ENCODE results near the gene TAS1R2.
A peak's percentile ranks its signal among the peaks of the same experiment; 100 is the strongest.
"Not testable (repeated sequence)": the region's sequence is repeated elsewhere in the genome, so short reads cannot be mapped to it uniquely, and the experiment has no call there.

TAS1R2 gene

DNA sequence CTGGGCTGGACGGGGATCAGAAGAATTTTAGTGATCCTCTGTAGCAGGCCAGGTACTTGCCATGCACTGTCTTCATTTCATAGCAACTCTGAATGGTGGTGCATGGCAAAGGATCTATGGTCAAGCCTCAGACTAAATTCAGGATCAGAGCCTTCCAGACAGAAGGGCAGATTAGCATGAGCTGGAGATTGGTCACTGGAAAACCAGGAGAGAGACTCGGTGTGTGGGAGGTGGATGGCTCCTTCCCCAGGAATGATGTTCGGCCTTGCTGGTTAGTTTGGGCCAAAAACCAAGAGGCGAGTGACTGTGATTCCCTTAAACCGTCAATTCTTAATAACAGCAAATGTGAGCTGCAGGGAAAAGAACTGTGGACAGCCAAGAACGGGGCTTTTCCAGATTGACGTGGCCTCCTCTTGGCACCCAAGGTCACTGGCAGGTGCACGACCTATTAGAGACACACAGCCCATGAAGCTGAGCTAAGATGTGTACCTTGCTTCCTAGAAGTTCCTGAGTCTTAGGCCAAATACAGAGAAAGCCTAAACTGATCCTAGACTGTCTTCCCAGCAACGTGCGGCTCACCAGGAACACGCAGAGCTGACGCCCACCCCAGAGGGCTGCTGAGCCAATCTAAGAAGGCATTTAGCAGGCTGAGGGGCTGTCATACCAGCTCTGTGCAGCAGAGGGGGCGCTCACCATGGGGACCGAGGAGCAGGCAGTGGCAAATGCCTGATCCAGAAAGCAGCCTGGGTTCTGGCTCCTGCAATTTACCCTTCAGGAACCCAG is 24.4 kb upstream of the TAS1R2 start:
- peak; percentile 60 for DNase-seq (ENCODE audit: low read depth)

DNA sequence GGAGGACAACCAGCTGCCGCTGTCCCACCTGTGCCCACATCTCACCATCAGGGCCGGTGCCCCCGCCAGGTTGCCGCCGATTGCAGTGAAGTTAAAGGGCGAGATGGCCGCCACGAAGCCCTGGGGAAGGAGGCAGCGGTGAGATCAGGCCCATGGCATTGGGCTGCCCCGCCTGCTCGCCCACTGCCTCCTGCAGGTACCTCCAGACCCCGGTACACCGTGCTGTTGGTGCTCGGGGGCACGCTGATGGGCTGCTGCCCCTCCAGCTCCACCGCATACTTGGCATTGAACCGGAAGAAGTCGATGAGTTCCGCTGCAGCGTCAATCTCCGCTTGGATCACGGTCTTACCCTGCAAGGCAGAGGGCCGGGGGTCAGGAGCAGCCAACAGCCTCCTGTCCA is 23.6 kb upstream of the TAS1R2 start:
- no peak for DNase-seq (ENCODE audit: low read depth)

DNA sequence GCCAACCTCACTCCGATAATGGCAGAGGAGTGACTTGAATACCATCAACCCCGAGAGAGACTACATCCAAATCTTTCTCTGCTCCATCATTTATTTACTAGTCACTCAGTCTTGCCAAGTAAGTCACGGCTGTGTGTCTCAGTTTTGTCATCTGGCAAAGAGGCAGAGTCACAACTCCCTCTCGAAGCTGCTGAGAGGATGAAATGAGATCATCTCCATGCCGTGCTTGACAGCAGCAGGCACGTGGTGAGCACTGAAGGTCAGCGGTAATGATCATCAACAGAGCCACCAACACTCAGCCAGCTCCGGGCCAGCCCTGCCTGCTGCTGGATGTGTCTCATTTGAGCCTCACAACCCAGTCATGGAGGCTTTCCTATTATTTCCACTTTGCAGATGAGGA is 23.0 kb upstream of the TAS1R2 start:
- no peak for DNase-seq (ENCODE audit: low read depth)

DNA sequence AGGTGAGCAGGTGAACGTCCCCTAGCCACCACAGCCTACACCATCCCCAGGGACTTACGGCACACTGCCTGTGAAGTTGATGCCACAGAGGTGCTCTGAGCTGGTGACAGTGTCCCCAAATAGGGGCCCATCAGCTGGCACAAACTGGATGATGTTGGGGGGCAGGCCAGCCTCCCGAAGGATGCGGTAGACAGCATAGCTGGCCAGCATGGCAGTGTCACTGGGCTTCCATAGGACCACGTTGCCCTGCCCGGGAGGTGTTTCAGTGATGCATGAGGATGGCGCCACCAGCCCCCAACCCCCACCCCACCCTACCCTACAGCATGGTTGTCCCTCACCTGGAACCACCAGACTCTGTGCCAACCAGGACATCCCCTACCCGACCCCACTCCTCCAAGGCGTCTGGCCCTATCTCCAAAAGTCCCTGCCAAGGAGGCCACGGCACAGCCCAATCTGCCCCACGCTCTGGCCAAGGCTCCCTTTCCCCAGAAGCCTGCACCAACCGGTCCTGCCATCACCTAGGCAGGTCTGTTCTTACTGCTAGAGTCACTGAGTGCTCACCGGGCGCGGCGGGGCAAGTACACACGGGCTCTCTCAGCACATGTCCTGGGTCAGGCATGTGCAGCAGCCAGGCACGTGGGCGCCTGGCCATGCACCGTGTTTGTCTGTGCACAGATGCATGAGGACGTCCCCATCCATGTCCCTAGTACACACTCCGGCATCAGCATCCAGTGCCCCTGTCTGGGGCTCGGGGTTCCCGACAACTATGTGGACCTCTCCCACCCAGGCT is 22.4 kb upstream of the TAS1R2 start:
- DNase-seq (ENCODE audit: low read depth): no peak

DNA sequence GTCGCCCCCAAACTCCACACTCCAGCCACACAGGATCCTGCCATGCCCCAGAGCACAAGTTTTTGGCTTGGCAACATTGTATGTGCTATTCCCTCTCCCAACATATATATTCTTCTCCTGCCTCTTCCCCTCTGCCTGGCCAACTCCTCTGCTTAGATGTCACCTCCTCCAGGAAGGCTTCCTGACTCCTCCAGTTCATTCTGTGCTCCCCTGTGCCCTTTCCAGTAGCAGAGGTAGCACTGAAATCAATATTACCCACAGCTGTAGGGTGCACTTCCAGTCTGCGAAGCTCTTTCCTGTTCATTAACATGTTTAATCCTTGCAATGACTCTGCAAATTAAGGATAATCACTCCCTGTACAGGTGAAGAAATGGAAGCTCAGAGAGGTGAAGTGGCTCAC is 21.7 kb upstream of the TAS1R2 start:
- DNase-seq (ENCODE audit: low read depth): no peak

DNA sequence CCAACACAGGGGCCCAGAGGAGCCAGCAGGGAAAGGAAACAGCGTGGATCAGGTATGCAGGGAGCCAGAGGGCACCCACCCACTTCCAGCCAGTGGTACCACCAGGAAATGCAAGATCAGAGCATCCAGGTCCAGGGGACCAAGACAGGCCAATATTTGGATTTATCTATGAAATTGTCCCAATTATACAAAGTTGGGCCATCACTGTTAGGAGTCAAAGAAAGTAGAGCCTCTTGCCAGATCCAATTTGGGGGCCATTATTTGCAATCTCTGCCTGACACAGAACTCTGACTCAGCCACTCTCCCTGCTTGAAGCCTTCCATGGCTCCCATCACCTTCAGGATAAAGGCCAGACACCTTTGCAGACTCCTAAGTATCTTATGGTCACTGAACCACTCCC is 21.1 kb upstream of the TAS1R2 start:
- DNase-seq (ENCODE audit: low read depth): no peak

DNA sequence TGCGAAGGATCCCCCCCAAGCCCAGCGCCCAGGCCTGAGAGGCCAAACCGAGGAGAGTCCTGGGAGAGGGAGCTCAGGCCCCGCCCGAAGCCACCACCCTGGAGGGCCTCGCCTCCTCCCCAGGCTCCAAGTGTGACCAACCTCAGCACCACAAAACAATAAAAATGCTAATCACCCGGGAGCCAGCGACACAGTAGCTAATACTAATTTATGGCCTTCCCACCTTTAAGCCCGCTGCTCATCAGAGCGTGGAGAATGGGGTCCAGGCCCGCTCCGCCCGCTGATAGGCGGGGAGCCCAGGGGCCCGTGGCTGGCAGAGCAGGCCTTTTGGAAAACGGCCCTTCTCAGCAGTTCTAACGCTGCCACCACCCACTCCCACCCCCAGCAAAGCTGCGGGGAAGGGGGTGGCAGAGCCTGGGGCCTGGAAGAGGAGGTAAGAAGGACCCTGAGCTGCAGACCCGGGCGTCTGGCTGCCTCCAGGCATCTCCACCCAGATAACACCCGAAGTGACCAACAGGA is 20.4 kb upstream of the TAS1R2 start:
- no peak for DNase-seq (ENCODE audit: low read depth)

DNA sequence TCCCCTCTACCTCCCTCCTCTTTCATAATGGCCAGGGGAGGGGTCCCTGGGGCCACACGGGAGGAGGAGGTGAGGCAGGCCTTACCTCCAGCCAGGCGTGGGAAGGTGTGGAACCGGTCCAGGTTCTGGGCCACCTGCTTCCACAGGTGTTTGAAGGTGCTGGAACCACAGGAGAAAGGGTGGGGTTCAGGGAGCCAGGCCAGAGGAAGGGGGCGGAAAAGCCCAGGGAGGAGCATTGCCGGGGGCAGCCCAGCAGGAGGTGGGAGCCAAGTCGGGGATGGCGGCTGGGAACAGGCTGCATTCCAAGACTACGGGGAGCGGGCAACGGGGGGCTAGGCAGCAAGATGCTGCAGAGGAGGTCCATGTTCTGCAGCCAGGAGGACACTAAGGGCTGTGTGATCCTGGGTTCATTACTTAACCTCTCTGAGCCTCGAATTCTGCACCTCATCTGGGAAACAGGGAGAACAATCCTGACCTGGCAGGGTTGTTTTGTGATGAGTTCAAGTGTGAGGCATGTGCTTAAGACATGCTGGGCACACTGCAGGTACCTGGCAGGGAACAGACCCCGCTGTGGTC is 19.8 kb upstream of the TAS1R2 start:
- no peak for DNase-seq (ENCODE audit: low read depth)

DNA sequence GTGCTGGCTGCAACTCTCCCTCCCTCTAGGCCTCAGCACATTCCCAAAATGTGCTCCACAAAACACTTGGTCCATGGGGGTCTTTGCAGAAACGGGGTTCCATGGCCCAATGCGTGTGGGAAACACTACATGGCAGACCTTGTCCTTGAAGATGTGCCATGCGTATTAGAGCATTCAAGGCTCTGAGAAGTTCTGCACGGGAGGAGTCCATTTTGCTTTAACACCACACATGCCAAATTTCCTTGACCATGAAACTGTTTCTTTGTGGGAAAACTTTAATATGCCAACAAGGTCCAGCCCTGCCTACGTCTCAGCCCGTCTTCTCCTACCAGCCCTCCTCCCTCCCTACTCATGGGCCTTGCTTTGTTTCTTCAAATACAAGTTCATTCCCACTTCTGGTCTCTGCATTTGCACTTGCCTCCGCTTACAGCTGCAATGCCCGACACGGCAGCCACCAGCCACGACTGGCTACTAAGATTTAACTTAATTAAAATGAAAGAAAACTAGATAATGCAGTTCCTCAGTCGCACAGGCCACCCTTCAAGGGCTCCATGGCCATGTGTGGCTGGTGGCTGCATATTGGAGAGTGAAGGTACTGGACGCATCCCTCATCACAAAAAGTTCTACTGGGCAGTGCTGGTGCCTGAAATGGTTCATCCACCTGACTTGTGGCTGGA is 19.2 kb upstream of the TAS1R2 start:
- no peak for DNase-seq (ENCODE audit: low read depth)

DNA sequence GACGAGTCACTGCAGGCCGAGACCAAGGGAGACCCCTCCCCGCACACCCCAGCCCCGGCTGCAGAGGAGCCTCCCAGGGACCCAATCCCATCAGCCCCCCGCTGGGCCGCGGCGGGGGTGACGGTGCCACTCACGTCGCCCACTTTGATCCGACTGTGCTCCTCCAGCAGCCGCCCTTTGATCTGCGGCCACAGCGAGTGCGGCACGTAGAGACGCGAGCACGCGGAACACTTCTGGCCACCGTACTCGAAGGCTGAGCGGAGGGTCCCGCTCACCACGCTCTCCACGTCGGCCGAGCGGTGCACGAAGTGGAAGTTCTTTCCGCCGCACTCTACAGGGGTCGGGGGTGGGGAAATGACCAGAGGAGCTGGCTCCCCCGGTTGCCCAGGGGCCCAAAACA is 17.8 kb upstream of the TAS1R2 start:
- no peak for DNase-seq (ENCODE audit: low read depth)

DNA sequence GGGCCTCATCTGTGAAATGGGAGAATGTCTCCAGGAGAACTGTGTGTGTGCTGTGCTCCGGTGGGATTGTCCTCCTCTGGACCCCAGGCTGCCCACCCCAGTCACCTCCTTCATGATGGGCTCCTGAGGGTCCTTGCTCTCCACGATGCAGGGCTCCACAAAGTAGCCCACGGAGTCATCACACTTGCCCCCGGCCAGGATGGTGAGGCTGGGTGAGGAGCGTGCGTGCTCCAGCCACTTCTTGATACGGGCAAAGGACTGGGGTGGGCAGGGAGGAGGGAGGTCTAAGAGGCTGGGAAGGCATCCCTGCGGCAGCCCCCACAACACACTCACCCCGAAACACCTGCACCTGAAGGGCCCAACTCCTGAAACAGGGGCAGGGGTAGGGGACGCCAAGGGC is 16.8 kb upstream of the TAS1R2 start:
- no peak for DNase-seq (ENCODE audit: low read depth)

DNA sequence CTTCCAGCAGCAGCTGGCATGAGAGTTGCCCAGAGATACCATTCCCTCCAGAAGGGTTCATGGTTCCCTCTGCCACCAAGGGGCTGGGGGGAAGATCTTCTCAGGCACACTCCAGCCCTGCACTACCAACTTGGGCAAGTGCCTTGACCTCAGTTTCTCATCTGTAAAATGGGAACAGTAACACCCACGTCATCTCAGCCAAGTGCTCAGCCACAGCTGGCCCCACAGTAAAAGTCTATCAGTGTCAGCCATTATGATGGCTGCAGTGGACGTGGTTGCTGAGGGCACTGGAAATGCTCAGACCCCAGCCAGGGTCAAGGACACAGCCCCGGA is 16.3 kb upstream of the TAS1R2 start:
- no peak for DNase-seq (ENCODE audit: low read depth)

DNA sequence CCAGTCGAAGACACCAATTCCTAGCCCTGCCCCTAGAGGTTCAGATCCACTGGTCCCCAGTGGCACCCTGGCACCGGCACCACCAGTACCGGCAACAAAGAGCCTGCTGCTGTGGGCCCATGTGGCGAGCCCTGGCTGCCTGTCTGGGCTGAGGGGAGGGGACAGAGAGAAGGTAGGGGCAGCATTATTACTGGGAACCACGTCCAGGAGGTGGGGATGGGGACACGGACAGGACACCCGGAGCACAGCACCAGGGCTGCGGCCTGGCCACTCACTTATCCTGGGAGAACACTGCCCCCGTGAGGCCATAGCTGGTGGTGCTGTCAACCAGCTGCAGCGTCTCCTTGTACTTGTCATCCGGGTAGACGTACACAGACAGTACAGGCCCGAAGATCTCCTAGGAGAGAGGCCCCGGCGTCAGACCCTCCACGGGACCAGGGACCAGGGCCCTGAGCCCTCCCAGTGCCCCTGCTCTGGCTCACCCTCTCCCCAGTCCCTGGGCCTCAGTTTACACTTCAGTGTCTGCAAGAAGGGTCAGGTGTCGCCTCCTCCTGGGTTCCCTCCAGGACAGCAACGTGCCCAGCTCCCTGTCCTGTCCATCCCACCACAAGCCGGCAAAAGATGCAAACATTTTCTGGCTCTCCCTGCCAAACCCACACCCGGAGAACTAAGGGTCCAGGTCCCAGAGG is 15.8 kb upstream of the TAS1R2 start:
- peak; percentile 48 for DNase-seq (ENCODE audit: low read depth)

DNA sequence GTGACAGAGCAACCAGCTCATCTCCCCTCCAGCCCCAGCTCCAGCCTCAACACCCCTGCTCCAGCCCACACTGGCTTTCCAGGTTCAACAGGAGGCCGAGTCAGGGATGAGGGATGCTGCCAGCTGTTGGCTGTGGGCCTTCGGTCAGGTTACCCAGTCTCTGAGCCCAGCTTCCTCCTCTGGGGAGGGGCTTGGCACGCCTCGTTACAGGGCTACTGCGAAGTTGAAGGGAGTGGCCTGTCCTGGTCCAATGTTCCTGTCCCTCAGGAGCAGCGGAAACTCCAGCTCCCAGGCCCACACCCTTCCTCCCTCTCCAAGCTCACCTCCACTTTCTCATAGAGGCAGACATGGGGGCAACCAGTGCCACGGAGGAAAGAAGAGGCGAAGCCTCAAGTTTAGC is 15.1 kb upstream of the TAS1R2 start:
- DNase-seq (ENCODE audit: low read depth): no peak

DNA sequence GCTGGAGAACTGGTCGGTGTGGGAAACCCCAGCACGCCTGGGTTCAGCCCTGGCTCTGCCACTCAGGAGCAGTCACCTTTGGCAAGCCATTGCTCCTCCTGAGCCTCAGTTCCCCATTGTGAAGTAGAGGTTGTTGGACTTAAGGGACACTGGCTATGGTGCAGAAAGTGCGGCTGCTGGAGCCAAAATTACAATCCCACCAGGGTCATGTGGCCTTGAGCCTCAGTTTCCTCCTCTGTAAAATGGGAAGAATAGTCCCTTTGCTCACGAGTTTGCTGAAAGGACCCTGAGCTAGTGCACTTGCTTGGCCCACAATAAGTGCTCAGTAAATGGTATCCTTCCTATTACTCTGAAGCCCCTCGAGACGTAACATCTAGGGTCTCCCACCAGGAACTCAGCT is 14.6 kb upstream of the TAS1R2 start:
- DNase-seq (ENCODE audit: low read depth): no peak

DNA sequence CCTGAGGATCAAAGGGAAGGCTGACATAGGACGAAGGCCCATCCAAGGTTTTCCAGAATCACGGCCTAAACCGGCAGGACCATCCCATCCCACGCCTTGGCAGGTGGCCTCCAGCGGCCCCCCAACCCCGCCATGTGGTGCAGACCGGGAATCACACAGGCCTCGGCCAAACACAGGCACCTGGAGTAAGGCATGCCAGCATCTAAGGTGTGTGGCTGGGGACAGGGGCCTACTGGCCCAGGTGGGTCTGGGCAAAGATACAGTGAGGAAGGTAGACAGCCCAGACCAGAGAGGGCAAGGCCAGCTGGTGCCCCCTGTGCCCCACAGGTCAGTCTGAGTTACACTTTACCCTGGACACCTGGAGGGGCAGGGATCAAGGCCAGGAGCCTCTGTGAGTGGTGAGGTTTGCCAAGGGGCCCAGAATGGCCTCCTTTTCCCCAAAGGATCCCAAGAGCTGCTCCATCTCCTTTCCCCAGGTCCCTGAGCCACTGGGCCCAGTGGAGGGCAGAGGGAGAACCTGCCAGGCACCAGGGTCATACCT is 12.7 kb upstream of the TAS1R2 start:
- no peak for DNase-seq (ENCODE audit: low read depth)

DNA sequence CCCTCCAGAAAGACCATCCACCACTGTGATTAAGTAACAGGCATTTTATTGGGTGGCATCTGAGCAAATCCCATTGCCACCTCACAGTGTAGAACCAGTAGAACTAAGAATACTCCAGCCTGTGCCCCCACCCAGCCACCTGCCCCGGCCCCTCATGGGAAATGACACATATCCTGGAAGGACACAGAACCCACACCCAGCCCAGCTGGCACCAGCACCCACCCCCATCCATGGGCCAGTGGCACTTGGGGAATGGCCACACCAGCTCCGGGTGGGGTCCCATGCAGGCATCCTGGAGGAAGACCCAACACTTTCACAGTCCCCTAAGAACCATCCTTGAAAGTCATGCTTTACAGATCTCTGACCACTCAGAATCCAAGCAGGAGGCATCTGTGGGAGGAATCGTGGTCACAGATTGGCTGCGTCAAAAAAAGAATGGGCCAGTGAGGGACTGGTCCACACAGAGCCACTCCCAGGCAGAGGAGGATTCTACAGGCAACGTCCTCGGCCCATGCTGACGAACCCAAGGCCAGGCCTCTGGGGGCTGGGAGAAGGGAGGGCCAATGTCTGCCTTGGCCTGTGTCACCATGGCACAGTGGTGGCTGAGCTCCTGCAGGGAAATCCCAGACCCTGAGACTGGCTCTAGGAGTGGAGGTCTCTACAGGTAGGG is 12.1 kb upstream of the TAS1R2 start:
- no peak for DNase-seq (ENCODE audit: low read depth)

DNA sequence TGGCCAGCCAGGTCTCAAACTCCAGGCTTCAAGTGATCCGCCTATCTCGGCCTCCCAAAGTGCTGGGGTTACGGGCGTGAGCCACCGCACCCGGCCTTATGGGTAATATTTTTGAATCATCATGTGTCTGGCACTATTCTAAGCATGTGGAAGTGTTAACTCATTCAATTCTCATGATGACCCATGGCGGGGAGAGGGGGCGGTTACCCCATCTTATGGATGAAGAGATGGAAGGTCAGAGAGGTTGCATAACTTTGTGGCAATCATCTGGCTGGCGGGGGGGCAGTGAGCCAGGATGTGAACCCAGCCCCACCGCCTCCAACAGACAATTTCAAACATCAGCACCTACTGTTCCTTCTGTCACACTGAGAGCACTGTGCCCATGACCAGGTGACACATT is 11.5 kb upstream of the TAS1R2 start:
- DNase-seq (ENCODE audit: low read depth): no peak

DNA sequence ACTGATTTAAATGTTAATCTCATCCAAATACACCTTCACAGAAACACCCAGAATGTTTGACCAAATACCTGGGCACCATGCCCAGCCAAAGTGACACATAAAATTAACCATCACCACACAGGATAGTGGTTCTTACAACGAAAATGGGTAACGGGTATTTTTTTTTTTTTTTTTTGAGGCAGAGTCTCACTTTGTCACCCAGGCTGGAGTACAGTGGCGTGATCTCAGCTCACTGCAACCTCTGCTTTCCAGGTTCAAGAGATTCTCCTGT is 11.1 kb upstream of the TAS1R2 start:
- not testable (repeated sequence) for DNase-seq (ENCODE audit: low read depth)

DNA sequence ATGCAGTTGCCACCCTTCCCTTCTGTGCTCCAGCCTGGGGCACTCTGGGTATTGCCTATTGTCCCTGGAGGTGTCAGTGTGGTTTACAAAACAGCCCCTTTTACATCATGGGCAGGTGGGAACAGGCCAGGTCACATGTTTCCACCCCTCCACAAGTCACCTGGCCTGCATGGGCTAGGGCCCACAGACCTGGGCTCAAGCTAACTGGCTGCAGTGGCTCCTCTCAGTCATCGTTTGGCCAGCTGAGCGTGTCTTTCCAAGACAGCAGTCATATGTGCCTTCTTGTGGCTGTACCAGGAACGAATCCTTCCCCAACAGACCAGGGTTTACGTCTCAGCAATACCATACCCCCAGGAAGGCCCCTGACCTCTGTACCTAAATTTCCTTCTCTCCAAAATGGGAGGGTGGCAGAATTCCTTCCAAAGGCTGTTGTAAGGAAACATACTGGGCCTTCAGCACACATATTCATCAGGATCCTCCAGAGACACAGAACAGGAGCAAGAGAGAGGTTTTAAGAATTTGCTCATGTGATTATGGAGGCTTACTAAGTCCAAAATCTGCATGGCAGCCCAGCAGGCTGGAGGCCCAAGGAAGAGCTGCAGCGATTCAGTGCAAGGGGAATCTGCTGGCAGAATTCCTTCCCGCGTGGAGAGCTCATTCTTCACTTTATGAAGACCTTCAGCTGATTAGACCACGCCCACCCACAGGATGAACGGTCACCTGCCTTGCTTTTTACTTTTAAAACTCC is 10.6 kb upstream of the TAS1R2 start:
- DNase-seq (ENCODE audit: low read depth): no peak
